Activated CD4-positive, alpha-beta T cell treated with anti-CD3 and anti-CD28 coated beads, Interleukin-2, amount 10 ng/mL, durations not matched to agents 24 days and 14 days (primary cell): ENCODE results near the gene UBE2D4. TPM values are rescaled to one million over a fixed set of nuclear protein-coding genes. Genes with fewer than 3 reads are reported as not detected.

Source experiments
- DNase-seq: peaks from one replicate; pipeline ENCODE4 v3.0.0; 2022
- H3K27ac Mint-ChIP-seq: one replicate; pipeline ENCODE4 v1.8.0; 2022; ENCODE audit warnings: mild to moderate bottlenecking, mixed read lengths
- H3K27me3 Mint-ChIP-seq: one replicate; pipeline ENCODE4 v1.8.0; 2022; ENCODE audit warnings: mixed read lengths
- H3K36me3 Mint-ChIP-seq: one replicate; pipeline ENCODE4 v1.8.0; 2022; ENCODE audit warnings: low read depth, mild to moderate bottlenecking, mixed read lengths
- H3K4me1 Mint-ChIP-seq: one replicate; pipeline ENCODE4 v1.8.0; 2021; ENCODE audit warnings: mixed read lengths
- H3K4me3 Mint-ChIP-seq: one replicate; pipeline ENCODE4 v1.8.0; 2022; ENCODE audit warnings: mild to moderate bottlenecking, moderate library complexity, mixed read lengths
- H3K9me3 Mint-ChIP-seq: one replicate; pipeline ENCODE4 v1.8.0; 2021; ENCODE audit warnings: mixed read lengths
- intact Hi-C: fragments of 100-400 bp; cut with micrococcal nuclease; formaldehyde crosslinking; loops from one replicate; pipeline ENCODE4 v1.15.1; 2023
- total RNA-seq: library from RNA; stranded (reverse); gene quantifications from 2 replicates; pipeline ENCODE4 v1.2.3, GENCODE V29; 2022

The UBE2D4 gene
- total RNA-seq: 16.0 and 17.2 TPM in 2 replicates

DNA sequence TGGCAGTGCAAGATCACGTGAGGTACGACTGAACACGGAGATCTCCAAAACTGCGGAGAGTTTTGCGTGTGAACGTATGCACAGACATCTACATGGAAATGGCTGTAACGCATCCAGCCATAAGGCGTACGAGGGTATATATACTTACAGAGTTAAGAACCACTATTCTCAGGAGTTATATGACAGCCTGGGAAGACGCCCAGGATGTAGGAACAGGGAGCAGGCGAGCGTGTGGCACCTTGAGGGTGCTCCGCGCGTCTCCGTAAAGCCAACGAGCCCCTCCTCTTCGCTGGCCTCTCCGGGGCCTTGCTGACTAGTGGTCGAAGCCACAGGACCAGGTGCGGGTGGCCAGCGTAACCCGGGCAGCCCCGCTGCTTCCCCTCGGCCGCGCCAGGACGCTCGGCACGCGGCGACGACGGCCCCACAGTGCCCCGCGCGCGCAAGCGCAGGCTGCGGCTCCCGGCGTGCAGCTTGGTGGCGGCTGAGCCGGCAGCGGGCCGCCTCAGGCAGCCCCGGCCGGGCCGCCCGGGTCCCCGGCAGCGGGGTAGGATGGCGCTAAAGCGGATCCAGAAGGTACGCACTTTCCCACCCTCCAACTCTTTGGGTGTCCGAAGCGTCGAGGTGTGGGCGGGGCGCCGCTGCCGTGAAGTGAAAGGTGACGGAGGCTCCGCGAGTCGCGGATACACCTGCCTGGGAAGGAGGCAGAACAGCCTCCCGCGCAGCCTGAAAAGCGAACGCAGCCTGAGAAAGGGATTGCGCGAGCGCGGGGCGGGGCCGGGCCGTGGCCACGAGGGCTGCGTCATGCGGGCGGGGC lies at the start of gene UBE2D4:
Gene UBE2D4 (plus strand): TSS at position 453 of the 814 bp plus-strand sequence. CDS start 97 bp downstream, at position 550.
- H3K4me3 Mint-ChIP-seq: peak within 1 kb of the TSS; percentile 98
- peaks cover 14% of the 10 kb centered on the region for H3K36me3 Mint-ChIP-seq
- H3K27me3 Mint-ChIP-seq: no peaks in the 10 kb centered on the region
- peak within 1 kb of the TSS; percentile 95 for H3K27ac Mint-ChIP-seq
- intact Hi-C loops: loop anchor here (1.0 kb wide), 2 partner anchors 20 to 57 kb away; partner anchors contain the start of genes MRPS24 and URGCP
- H3K9me3 Mint-ChIP-seq: peaks cover 4% of the 10 kb centered on the region
- DNase-seq: peak; percentile 97
- peaks cover 25% of the 10 kb centered on the region for H3K4me1 Mint-ChIP-seq

DNA sequence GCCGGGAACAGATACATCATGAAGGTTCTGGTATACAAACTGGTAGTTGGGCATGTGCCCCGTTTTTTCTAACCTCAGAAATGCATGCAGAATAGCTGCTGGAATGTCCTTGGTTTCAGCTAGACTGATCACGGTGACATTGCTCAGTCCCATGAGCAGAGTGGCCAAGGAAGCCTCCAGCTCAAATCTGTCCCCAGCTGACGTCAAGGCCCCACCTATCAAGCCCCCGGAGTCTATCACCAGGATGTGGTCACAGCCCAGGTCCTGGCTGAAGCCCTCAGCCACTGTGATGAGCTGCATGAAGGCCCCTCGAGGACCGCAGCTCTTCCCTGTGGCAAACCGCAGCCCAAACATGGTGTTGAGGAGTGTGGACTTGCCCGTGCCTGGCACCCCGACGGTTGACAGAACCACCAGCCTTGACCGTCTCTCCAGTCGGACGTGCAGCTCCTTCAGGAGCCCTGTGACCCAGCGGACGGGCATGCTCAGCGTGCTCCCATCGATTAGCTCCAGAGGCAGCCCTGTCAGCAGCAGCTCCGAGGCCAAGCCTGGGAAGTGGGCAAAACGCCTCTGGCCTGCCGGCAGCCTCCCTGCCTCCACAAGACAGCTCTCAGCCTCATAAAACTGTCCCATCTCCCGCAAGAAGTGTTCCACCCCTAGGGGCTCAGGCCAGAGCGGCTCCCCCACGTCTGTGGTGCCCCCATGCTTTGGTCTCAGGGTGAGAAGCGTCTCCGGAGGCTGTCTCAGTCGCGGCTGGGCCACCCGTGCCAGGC lies 49.1 kb upstream of the UBE2D4 start:
- Mint-ChIP-seq H3K27me3 (no peaks in the 10 kb centered on the region), H3K4me1 (peaks cover 3% of the 10 kb centered on the region), H3K27ac (no peak overlapping the region), H3K9me3 (no peaks in the 10 kb centered on the region), H3K4me3 (no peak overlapping the region), H3K36me3 (peaks cover 58% of the 10 kb centered on the region)
- no peak for DNase-seq
- intact Hi-C loops: no loop called here

DNA sequence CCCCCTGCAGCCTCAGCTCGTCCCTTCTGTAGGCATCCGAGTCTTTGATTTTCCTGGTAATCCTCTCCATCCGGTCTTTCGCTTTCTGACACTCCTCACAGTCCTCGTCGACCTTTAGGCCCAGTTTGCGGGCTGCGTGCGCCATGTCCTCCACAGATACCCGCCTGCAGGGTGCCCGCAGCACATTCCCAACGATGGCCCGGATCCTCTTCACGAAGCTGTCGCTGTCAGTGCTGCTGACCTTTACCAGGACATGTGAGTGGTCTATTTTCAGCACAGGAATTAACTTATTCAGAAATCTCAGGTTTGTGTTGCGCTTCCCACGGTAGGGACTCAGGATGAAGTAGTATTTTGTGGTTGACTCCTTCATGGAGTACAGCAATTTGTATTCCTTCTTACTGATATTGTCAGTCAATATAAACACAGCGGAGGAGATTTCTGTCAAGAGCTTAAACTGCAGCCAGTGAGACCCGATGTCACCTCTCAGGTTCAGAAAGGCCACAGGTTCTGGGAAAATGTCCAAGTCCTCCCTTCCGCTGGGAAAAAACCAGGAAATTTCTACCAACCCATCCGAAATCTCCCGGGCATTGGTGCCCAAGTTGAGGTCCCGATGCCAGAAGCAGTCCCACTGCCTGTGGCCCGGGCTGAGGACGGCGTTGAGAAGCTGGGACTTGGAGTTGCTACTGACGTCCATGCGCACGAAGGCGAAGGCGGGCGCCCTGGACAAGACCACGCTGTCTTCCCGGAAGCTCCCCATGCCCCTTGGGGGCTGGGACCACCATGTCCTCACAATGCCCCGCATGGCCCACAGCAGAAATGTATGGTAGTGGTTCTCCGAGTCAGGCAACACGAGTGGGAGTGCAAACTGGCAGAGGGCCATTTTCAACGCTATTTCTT lies 48.0 kb upstream of the UBE2D4 start:
- Mint-ChIP-seq H3K4me3 (no peak overlapping the region), H3K4me1 (no peaks in the 10 kb centered on the region), H3K9me3 (no peaks in the 10 kb centered on the region), H3K36me3 (peaks cover 55% of the 10 kb centered on the region), H3K27ac (no peak overlapping the region), H3K27me3 (no peaks in the 10 kb centered on the region)
- intact Hi-C loops: no loop called here
- no peak for DNase-seq

DNA sequence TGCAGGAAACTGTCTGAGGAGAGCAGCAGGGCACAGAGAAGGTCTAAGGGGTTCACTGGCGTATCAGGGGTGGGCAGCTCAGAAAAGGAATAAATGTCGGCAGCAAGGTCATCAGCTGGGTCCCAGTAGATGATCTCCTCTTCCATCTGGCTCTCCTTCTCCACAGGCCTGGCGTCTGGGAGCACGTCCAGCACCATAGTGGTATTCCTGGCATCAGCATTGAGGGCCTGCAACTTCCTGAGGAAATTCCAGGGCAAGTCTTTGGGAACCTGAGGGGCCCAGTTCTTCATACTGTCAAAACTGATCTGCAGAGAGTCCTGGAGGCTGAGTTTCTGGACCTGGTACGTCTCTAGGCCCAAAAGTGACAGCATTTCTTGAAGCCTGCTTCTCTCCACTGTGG lies 47.4 kb upstream of the UBE2D4 start:
- no peak for DNase-seq
- H3K36me3 Mint-ChIP-seq: peaks cover 54% of the 10 kb centered on the region
- H3K27ac Mint-ChIP-seq: no peak overlapping the region
- H3K4me1 Mint-ChIP-seq: no peaks in the 10 kb centered on the region
- intact Hi-C loops: no loop called here
- no peaks in the 10 kb centered on the region for H3K27me3 Mint-ChIP-seq
- H3K9me3 Mint-ChIP-seq: no peaks in the 10 kb centered on the region
- H3K4me3 Mint-ChIP-seq: no peak overlapping the region

DNA sequence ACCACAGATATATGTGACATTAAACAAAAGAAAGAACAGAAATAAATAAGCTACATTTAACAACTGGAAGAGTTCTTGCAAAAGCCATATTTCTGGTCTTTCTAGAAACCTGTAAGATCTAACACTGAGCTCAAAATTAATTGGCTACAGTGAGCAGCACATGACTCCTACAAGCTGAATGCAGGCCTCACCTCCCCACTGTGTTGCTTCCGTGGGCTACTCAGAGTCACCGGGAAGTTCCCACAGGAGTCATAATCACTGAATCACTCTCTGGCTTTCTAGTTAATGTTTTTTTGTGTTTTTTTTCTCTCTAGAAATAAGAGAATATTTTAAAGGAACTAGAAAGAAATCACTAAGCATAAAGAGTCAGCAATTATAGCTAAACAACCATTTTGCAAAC lies 46.8 kb upstream of the UBE2D4 start:
- Mint-ChIP-seq H3K27ac (no peak overlapping the region), H3K36me3 (peaks cover 55% of the 10 kb centered on the region)

DNA sequence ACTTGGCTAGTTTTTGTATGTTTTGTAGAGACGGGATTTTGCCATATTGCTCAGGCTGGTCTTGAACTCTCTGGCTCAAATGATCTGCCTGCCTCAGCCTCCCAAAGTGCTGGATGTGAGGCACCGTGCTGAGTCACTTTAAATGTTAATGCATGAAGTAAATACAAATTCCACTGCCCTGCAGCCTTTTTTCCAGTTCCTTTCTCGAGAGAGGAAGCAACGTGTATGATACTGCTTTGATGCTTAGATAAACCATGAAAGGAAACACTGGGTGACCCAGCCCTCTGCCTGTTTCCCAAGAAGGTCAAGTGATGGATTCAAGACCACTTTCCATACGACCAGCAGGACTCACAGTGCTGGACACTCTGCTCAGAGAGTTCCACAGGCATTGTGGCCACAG lies 45.6 kb upstream of the UBE2D4 start:
- H3K4me1 Mint-ChIP-seq: no peaks in the 10 kb centered on the region
- H3K27me3 Mint-ChIP-seq: no peaks in the 10 kb centered on the region
- H3K9me3 Mint-ChIP-seq: no peaks in the 10 kb centered on the region
- intact Hi-C loops: no loop called here
- no peak for DNase-seq
- peaks cover 54% of the 10 kb centered on the region for H3K36me3 Mint-ChIP-seq
- H3K27ac Mint-ChIP-seq: no peak overlapping the region
- H3K4me3 Mint-ChIP-seq: no peak overlapping the region

More for the DNA sequence above, 46.8 kb upstream of the UBE2D4 start:
- no peak overlapping the region for H3K4me3 Mint-ChIP-seq
- H3K27me3 Mint-ChIP-seq: no peaks in the 10 kb centered on the region
- H3K4me1 Mint-ChIP-seq: no peaks in the 10 kb centered on the region
- no peak for DNase-seq
- intact Hi-C loops: no loop called here
- H3K9me3 Mint-ChIP-seq: no peaks in the 10 kb centered on the region

DNA sequence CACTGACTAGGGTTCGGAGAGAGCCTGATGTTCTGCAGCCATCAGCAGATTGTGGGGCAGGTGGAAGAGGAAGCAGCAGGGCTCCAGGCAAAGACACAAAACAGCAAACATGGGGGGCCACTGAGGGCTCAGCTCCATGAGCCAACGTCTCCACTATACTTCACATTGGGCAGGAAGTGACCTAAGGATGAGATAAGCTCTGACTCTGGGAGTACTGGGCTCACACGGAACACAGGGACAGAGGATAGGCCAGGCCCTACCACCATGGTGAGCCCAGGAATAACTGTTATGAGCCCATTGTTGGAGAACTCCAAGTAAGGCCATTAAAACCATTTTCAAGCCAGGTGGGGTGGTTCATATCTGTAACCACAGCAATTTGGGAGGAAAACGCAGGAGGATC lies 42.0 kb upstream of the UBE2D4 start:
- Mint-ChIP-seq H3K4me3 (no peak overlapping the region), H3K4me1 (peaks cover 3% of the 10 kb centered on the region), H3K27me3 (no peaks in the 10 kb centered on the region), H3K9me3 (no peaks in the 10 kb centered on the region), H3K27ac (no peak overlapping the region), H3K36me3 (peaks cover 33% of the 10 kb centered on the region)
- DNase-seq: no peak
- intact Hi-C loops: no loop called here

DNA sequence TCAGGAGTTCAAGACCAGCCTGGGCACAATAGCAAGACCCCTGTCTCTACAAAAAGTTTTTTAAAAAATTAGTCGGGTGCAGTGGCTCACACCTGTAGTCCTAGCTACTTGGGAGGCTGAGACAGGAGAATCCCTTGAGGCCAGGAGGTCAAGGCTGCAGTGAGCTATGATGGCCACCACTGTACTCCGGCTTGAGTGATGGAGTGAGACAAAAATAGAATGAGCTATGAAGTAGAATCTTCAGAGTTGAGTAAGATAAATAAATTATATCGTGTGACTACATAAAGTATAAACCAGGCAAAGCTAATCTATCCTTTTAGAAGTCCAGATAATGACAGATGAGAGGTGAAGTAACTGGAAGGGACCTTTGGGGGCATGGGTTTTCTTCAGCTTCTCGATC lies 41.6 kb upstream of the UBE2D4 start:
- no peak for DNase-seq
- H3K36me3 Mint-ChIP-seq: peaks cover 32% of the 10 kb centered on the region
- peaks cover 5% of the 10 kb centered on the region for H3K4me1 Mint-ChIP-seq
- H3K27ac Mint-ChIP-seq: no peak overlapping the region
- intact Hi-C loops: no loop called here
- no peaks in the 10 kb centered on the region for H3K27me3 Mint-ChIP-seq
- H3K9me3 Mint-ChIP-seq: no peaks in the 10 kb centered on the region
- H3K4me3 Mint-ChIP-seq: no peak overlapping the region

DNA sequence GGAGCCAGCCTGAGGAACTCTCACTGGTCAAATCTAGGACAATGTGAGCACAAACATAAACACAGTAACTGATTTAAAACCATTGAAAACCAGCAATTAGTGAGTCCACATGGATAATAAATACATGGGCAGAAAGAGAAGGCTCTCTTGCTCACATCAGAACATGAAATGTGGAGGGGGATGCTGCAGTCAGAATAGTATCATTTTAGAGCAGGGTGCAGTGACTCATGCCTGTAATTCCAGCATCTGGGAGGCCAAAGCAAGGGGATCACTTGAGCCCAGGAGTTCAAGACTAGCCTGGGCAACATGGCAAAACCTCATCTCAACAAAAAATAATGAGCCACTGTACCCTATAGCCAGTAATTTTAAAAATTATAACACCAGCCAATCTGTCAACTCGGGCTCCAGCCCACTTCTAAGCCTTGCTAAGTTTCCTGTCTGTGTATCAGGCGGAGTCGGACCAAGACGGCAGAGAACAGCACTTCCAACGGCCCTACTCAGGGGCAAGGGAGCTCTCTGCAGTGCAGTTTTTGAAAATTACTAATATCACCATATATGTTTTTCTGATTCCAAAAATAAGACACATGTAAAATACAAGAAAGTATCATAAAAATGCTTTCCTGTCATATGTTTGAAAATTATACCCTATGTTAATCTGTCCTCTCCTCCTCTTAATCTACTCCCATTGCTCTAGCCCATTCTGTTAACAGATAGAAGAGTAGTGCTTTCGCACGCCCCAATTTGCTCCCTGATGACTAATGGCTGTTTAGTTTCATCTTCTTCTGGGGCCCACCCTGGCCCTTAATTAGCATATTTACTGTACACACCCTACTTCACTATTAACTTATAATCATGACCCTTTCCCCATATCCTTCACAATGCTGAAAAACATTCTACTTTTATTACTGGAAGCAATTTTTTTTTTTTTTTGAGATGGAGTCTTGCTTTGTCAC lies 37.0 kb upstream of the UBE2D4 start:
- Mint-ChIP-seq H3K9me3 (no peaks in the 10 kb centered on the region), H3K4me3 (no peak overlapping the region), H3K27me3 (no peaks in the 10 kb centered on the region), H3K36me3 (peaks cover 18% of the 10 kb centered on the region), H3K27ac (no peak overlapping the region), H3K4me1 (peaks cover 25% of the 10 kb centered on the region)
- DNase-seq: no peak
- intact Hi-C loops: no loop called here

DNA sequence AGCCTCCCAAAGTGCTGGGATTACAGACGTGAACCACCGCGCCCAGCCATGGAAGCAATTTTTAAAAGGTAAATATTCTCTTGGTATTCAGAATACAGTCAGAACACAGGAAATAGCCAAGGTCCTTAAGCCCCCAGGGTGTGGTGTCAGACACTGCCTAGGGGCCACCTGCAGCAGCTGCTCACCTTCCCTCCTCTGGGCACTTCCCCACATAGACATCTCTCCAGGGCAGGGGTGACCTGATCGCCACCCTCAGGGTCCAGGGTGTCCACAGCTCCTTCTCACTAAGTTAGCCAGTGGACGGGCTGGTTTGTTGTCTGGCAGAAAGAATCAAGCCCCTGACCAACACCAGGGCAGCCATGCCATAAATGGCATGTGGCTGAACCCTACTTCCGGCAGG lies 35.8 kb upstream of the UBE2D4 start:
- no peak for DNase-seq
- Mint-ChIP-seq H3K27me3 (no peaks in the 10 kb centered on the region), H3K4me1 (peaks cover 25% of the 10 kb centered on the region), H3K9me3 (no peaks in the 10 kb centered on the region), H3K27ac (no peak overlapping the region), H3K36me3 (peaks cover 18% of the 10 kb centered on the region), H3K4me3 (no peak overlapping the region)
- intact Hi-C loops: no loop called here

DNA sequence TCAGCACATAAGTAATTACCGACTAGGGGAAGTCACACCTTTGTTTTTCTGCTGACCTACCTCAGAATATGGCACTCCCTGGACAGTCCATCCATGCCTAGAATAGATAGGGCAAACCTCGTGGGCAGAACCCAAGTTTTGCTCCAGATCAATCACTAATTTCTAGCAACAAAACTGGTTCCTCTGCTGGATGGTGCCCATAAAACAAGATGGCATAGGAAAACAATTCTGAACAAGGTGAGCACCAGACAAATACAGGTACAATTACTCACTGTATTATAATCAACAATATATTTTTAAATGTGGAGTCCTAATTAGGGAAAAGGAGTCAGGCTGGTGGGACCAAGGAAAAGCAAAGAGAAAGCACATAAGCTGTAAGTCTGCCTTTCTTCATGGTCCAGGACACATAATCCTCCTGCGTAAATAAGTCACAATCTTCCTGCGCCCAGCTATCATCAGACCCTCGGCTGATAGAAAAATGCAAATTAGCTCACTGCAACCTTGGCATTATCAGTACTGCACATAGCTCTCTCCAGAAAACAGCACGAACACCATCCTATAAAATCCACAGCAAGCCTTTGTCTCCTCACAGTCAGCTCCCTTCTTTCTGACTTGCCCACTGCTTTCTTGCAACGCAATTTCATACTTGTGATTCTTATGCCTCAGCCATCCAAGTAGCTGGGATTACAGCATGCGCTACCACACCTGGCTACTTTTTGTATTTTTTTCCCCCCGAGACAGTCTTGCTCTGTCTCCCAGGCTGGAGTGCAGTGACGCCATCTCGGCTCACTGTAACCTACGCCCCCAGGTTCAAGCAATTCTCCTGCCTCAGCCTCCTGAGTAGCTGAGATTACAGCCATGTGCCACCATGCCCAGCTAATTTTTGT lies 34.9 kb upstream of the UBE2D4 start:
- H3K27ac Mint-ChIP-seq: no peak overlapping the region
- intact Hi-C loops: no loop called here

DNA sequence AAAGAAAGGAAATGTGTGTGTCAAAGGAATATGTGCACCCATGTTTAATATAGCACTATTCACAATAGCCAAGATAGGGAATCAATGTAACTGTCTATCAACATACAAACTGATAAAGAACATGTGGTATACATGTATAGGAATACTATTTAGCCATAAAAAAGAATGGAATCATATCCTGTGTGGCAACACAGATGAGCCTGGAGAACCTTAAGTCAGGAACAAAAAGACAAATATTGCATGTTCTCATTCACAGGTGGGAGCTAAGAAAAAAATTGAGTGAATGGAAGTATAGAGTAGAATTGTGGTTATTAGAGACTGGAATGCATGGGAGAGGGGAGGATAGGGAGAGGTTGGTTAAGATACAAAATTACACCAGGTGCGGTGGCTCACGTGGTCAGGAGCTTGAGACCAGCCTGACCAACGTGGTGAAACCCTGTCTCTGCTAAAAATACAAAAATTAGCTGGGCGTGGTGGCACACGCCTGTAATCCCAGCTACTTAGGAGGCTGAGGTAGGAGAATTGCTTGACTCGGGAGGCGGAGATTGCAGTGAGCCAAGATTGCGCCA lies 30.3 kb upstream of the UBE2D4 start:
- H3K27ac Mint-ChIP-seq: no peak overlapping the region
- no peak overlapping the region for H3K4me3 Mint-ChIP-seq
- no peak for DNase-seq
- intact Hi-C loops: no loop called here
- peaks cover 20% of the 10 kb centered on the region for H3K36me3 Mint-ChIP-seq
- peaks cover 18% of the 10 kb centered on the region for H3K4me1 Mint-ChIP-seq
- H3K9me3 Mint-ChIP-seq: no peaks in the 10 kb centered on the region
- H3K27me3 Mint-ChIP-seq: no peaks in the 10 kb centered on the region

More for the DNA sequence above, 34.9 kb upstream of the UBE2D4 start:
- no peak for DNase-seq
- Mint-ChIP-seq H3K4me1 (peaks cover 26% of the 10 kb centered on the region), H3K9me3 (no peaks in the 10 kb centered on the region), H3K27me3 (no peaks in the 10 kb centered on the region), H3K36me3 (peaks cover 21% of the 10 kb centered on the region), H3K4me3 (no peak overlapping the region)
